GM10266 (cell line): ENCODE data around the gene BAD.

Experiments used
- DNase-seq: peaks from one replicate; pipeline ENCODE4 v3.0.0; 2012; ENCODE audit errors: extremely low spot score
- TF ChIP-seq, protein P1 (sequence below): IDR thresholded peaks from 2 replicates; pipeline ENCODE4 v1.5.1; 2012; ENCODE audit warnings: mild to moderate bottlenecking, low read depth; ENCODE audit not compliant: control insufficient read depth, insufficient read depth; ENCODE audit errors: missing control alignments

The BAD gene

GRCh38 chr11:64297699-64298358 is 13.4 kb upstream of the BAD start:
- no peak for DNase-seq
- TF ChIP-seq, protein P1, sequence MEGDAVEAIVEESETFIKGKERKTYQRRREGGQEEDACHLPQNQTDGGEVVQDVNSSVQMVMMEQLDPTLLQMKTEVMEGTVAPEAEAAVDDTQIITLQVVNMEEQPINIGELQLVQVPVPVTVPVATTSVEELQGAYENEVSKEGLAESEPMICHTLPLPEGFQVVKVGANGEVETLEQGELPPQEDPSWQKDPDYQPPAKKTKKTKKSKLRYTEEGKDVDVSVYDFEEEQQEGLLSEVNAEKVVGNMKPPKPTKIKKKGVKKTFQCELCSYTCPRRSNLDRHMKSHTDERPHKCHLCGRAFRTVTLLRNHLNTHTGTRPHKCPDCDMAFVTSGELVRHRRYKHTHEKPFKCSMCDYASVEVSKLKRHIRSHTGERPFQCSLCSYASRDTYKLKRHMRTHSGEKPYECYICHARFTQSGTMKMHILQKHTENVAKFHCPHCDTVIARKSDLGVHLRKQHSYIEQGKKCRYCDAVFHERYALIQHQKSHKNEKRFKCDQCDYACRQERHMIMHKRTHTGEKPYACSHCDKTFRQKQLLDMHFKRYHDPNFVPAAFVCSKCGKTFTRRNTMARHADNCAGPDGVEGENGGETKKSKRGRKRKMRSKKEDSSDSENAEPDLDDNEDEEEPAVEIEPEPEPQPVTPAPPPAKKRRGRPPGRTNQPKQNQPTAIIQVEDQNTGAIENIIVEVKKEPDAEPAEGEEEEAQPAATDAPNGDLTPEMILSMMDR = no peak

DNA sequence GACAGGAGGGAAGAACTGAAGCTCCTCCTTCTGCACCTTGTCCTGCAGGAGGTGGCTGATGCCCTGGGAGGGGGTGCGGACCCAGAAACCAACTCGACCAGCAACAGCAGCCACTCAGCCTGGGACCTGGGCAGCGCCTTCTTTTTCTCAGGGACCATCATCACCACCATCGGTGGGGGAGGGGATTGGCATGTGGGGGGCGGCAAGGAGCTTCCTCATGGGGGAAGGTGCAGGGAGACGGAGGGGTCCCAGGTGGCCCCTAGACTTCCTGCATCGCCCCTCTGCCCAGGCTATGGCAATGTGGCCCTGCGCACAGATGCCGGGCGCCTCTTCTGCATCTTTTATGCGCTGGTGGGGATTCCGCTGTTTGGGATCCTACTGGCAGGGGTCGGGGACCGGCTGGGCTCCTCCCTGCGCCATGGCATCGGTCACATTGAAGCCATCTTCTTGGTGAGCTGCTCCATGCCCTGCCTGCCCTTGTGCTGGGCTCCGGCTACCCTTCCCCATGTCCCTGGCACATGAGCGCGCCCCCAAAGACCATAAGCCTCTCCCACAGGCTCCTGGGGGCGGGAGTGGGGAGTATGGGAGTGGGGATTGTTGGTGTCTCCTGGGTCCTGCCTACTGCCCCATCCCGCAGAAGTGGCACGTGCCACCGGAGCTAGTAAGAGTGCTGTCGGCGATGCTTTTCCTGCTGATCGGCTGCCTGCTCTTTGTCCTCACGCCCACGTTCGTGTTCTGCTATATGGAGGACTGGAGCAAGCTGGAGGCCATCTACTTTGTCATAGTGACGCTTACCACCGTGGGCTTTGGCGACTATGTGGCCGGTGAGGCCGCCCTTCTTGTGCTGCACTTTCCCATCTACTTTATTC is 12.6 kb upstream of the BAD start:
- TF ChIP-seq, protein P1 = no peak
- no peak for DNase-seq

- DNase-seq = no peak
- TF ChIP-seq, protein P1 = no peak
Observed at GRCh38 chr11:64296236-64296635, 11.8 kb upstream of the BAD start.

DNA sequence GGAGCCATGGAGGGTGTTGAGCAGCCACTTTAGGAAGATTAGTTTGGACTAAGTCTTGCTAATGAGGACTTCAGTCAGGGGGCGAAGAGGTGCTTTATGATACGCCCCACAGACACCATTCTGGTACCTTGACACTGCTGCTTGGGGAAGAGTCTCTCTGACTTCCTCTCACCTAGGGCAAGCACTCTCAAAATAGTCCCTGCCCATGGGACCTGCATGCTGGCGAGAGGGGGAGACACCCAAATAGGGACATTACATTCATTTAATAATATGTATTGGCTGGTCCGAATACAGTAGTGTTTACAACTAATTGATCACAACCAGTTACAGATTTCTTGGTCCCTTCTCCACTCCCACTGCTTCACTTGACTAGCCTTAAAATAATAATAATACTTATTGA is 11.3 kb upstream of the BAD start:
- TF ChIP-seq, protein P1 = no peak
- no peak for DNase-seq

- TF ChIP-seq, protein P1 = no peak
- DNase-seq = no peak
Observed at GRCh38 chr11:64294774-64295173, 10.3 kb upstream of the BAD start.

GRCh38 chr11:64292460-64293254 is 8.2 kb upstream of the BAD start:
- no peak for DNase-seq

More at GRCh38 chr11:64292460-64293254, 8.2 kb upstream of the BAD start:
- TF ChIP-seq, protein P1 = no peak
